H1 (cell line): ENCODE data around the gene PLP2. TPM values are rescaled to one million over a fixed set of nuclear protein-coding genes. Genes with fewer than 3 reads are reported as not detected.
A peak's percentile ranks its signal among the peaks of the same experiment; 100 is the strongest.

Source experiments
- CTCF ChIA-PET: fragments of 300-600 bp; sonication (Branson Sonifier 250); formaldehyde crosslinking; loops from one replicate; lab custom pipeline; 2021; ENCODE audit not compliant: partially characterized antibody; lab: Charles Lee
- POLR2A ChIA-PET: fragments of 300-600 bp; sonication (Branson Sonifier 250); formaldehyde crosslinking; loops from one replicate; lab custom pipeline; 2021; ENCODE audit warnings: inconsistent platforms; ENCODE audit not compliant: partially characterized antibody; lab: Charles Lee
- DNase-seq, 2 experiments: peaks; one replicate each; pipeline versions ENCODE4 v3.0.0 to v3.0.0-alpha.2; 2010 to 2022; ENCODE audit warnings: low spot score in 2 of 2, low read depth in 1 of 2, mixed read lengths in 1 of 2
- FAIRE-seq: peaks from 2 replicates; lab custom pipeline; 2011; peaks lifted over from hg19 to GRCh38; lab: Jason Lieb, UNC
- H2AFZ ChIP-seq: 2 replicates; pipeline ENCODE4 v1.8.1; 2012; ENCODE audit warnings: low read length, inconsistent platforms
- H2AK5ac ChIP-seq: 2 replicates; pipeline ENCODE4 v1.6.1; 2013; ENCODE audit warnings: low read depth, low read length
- H2BK120ac ChIP-seq: replicated peaks from 2 replicates; pipeline ENCODE3; 2013; ENCODE audit warnings: low read depth, low read length, inconsistent platforms
- H2BK12ac ChIP-seq: 2 replicates; pipeline ENCODE4 v1.6.1; 2013; ENCODE audit warnings: low read depth, low read length
- H2BK15ac ChIP-seq: 2 replicates; pipeline ENCODE4 v1.6.1; 2013; ENCODE audit warnings: low read length
- H2BK20ac ChIP-seq: 2 replicates; pipeline ENCODE4 v1.6.1; 2013; ENCODE audit warnings: low read length
- H2BK5ac ChIP-seq: 2 replicates; pipeline ENCODE4 v1.6.1; 2013; ENCODE audit warnings: low read depth, low read length
- H3K14ac ChIP-seq: 2 replicates; pipeline ENCODE4 v1.6.1; 2013; ENCODE audit warnings: inconsistent platforms; ENCODE audit not compliant: insufficient read length
- H3K18ac ChIP-seq: 2 replicates; pipeline ENCODE4 v1.6.1; 2013; ENCODE audit warnings: low read length; ENCODE audit errors: extremely low read depth
- H3K23ac ChIP-seq: 2 replicates; pipeline ENCODE4 v1.6.1; 2013; ENCODE audit warnings: inconsistent platforms; ENCODE audit not compliant: insufficient read length
- H3K23me2 ChIP-seq: 2 replicates; pipeline ENCODE4 v1.6.1; 2013; ENCODE audit warnings: low read depth, low read length
- H3K27ac ChIP-seq: 2 replicates; pipeline ENCODE4 v1.6.1; 2011; ENCODE audit warnings: low read depth, low read length, inconsistent platforms
- H3K27me3 ChIP-seq, 4 experiments: replicated peaks in 1 of 4; 1 replicate in 1 of 4; 2 replicates in 3 of 4; pipeline versions ENCODE4 v1.6.1 to v1.8.1; 2011 to 2013; ENCODE audit warnings: low read length in 3 of 4, mild to moderate bottlenecking in 3 of 4, inconsistent platforms in 2 of 4, mixed read lengths in 2 of 4, moderate library complexity in 1 of 4; ENCODE audit not compliant: control insufficient read depth in 3 of 4, insufficient read depth in 3 of 4; ENCODE audit errors: extremely low read depth in 1 of 4
- H3K36me3 ChIP-seq, 4 experiments: 2 replicates each; pipeline versions ENCODE4 v1.6.1 to v1.8.1; 2011 to 2013; ENCODE audit warnings: mild to moderate bottlenecking in 4 of 4, low read length in 3 of 4, moderate library complexity in 2 of 4, control low read depth in 1 of 4, inconsistent platforms in 1 of 4; ENCODE audit not compliant: insufficient read depth in 4 of 4, control insufficient read depth in 2 of 4
- H3K4ac ChIP-seq: replicated peaks from 2 replicates; pipeline ENCODE3; 2013; ENCODE audit warnings: low read length, low read depth, mixed read lengths, inconsistent platforms; ENCODE audit not compliant: insufficient read length
- H3K4me1 ChIP-seq, 4 experiments: replicated peaks in 1 of 4; 1 replicate in 1 of 4; 2 replicates in 3 of 4; pipeline versions ENCODE4 v1.6.1 to v1.8.1; 2011 to 2013; ENCODE audit warnings: low read length in 3 of 4, inconsistent platforms in 2 of 4, mixed read lengths in 1 of 4; ENCODE audit not compliant: insufficient read depth in 4 of 4, control insufficient read depth in 3 of 4
- H3K4me2 ChIP-seq, 2 experiments: 2 replicates each; pipeline versions ENCODE4 v1.6.1 to v1.8.1; 2011 to 2013; ENCODE audit warnings: low read depth in 2 of 2, low read length in 2 of 2, control low read depth in 1 of 2, inconsistent platforms in 1 of 2, mild to moderate bottlenecking in 1 of 2; ENCODE audit not compliant: insufficient read depth in 1 of 2
- H3K4me3 ChIP-seq, 4 experiments: fragments of 200-600, 300-600 bp in 1 of 4; sonication (generic), shearing (Covaris generic), sonication (Bioruptor Twin) in 1 of 4; 2 replicates each; pipeline versions ENCODE4 v1.5.1 to v1.8.1; 2011 to 2016; ENCODE audit warnings: low read length in 4 of 4, low read depth in 3 of 4, control low read depth in 2 of 4, inconsistent platforms in 2 of 4, mild to moderate bottlenecking in 2 of 4, mixed read lengths in 1 of 4, moderate library complexity in 1 of 4; ENCODE audit not compliant: insufficient read depth in 2 of 4; ENCODE audit errors: extremely low read depth in 1 of 4
- H3K56ac ChIP-seq: replicated peaks from 2 replicates; pipeline ENCODE3; 2013; ENCODE audit warnings: low read depth, mild to moderate bottlenecking, mixed read lengths, low read length, inconsistent platforms; ENCODE audit not compliant: insufficient read length
- H3K79me1 ChIP-seq: 2 replicates; pipeline ENCODE4 v1.6.1; 2013; ENCODE audit warnings: low read depth, low read length, control low read depth
- H3K79me2 ChIP-seq, 2 experiments: 2 replicates each; pipeline versions ENCODE4 v1.6.1 to v1.8.1; 2012 to 2013; ENCODE audit warnings: low read length in 2 of 2, mild to moderate bottlenecking in 2 of 2, inconsistent platforms in 1 of 2; ENCODE audit not compliant: insufficient read depth in 2 of 2, control insufficient read depth in 1 of 2
- H3K9ac ChIP-seq, 4 experiments: replicated peaks in 1 of 4; 1 replicate in 1 of 4; 2 replicates in 3 of 4; pipeline versions ENCODE4 v1.6.1 to v1.8.1; 2011 to 2013; ENCODE audit warnings: low read depth in 3 of 4, low read length in 3 of 4, control low read depth in 2 of 4, mild to moderate bottlenecking in 2 of 4, moderate library complexity in 2 of 4, inconsistent platforms in 1 of 4; ENCODE audit errors: extremely low read depth in 1 of 4
- H3K9me3 ChIP-seq, 2 experiments: 2 replicates each; pipeline versions ENCODE4 v1.6.1 to v1.8.1; 2012 to 2013; ENCODE audit warnings: mild to moderate bottlenecking in 2 of 2, moderate library complexity in 2 of 2, control low read depth in 1 of 2, inconsistent platforms in 1 of 2, low read depth in 1 of 2, low read length in 1 of 2, mixed read lengths in 1 of 2; ENCODE audit not compliant: insufficient read depth in 2 of 2
- H4K20me1 ChIP-seq, 2 experiments: replicated peaks in 1 of 2; 2 replicates each; pipeline versions ENCODE3 to v1.8.1; 2011 to 2013; ENCODE audit warnings: inconsistent platforms in 2 of 2, low read length in 2 of 2, mild to moderate bottlenecking in 1 of 2; ENCODE audit not compliant: insufficient read depth in 2 of 2, control insufficient read depth in 1 of 2
- H4K5ac ChIP-seq: 2 replicates; pipeline ENCODE4 v1.6.1; 2013; ENCODE audit warnings: low read length, low read depth, mixed read lengths, inconsistent platforms; ENCODE audit not compliant: insufficient read length
- H4K8ac ChIP-seq: 2 replicates; pipeline ENCODE4 v1.8.0; 2013; ENCODE audit warnings: mild to moderate bottlenecking, moderate library complexity, low read length, inconsistent platforms; ENCODE audit not compliant: insufficient read depth; ENCODE audit errors: extremely low read depth
- H4K91ac ChIP-seq: replicated peaks from 2 replicates; pipeline ENCODE3; 2013; ENCODE audit warnings: low read length, mixed read lengths, inconsistent platforms; ENCODE audit not compliant: insufficient read length
- ASH2L ChIP-seq: fragments of 200-600, 300-600 bp; sonication (generic); IDR thresholded peaks from one replicate; pipeline ENCODE4 v1.7.1; 2017; ENCODE audit warnings: low read length
- BRCA1 ChIP-seq: IDR thresholded peaks from 2 replicates; pipeline ENCODE4 v1.6.1; 2012; ENCODE audit warnings: low read depth, low read length, improper control_type of control experiment
- CTBP2 ChIP-seq: IDR thresholded peaks from 2 replicates; pipeline ENCODE4 v1.7.0; 2011; ENCODE audit warnings: borderline replicate concordance, mild to moderate bottlenecking, moderate library complexity, mixed read lengths, low read length; ENCODE audit not compliant: insufficient read depth, insufficient read length
- CTCF ChIP-seq, 3 experiments: IDR thresholded peaks; 1 replicate in 2 of 3; 2 replicates in 1 of 3; pipeline versions ENCODE4 v1.5.1 to v1.6.1; 2011; ENCODE audit warnings: low read length in 3 of 3, mild to moderate bottlenecking in 3 of 3, inconsistent platforms in 2 of 3, low read depth in 1 of 3, moderate library complexity in 1 of 3; ENCODE audit not compliant: insufficient read depth in 1 of 3; ENCODE audit errors: control extremely low read depth in 1 of 3
- FOSL1 ChIP-seq: IDR thresholded peaks from 2 replicates; pipeline ENCODE4 v1.6.1; 2011; ENCODE audit warnings: mild to moderate bottlenecking, low read depth, low read length, moderate library complexity; ENCODE audit not compliant: insufficient read depth
- HDAC2 ChIP-seq, 2 experiments: fragments of 300-600 bp in 1 of 2; sonication (generic) in 1 of 2; IDR thresholded peaks; 2 replicates each; pipeline ENCODE4 v1.6.1; 2011 to 2012; ENCODE audit warnings: low read depth in 2 of 2, low read length in 2 of 2, mild to moderate bottlenecking in 2 of 2, moderate library complexity in 2 of 2, borderline replicate concordance in 1 of 2, inconsistent platforms in 1 of 2
- RFX5 ChIP-seq: IDR thresholded peaks from 2 replicates; pipeline ENCODE4 v1.6.1; 2011; ENCODE audit warnings: low read depth, low read length, improper control_type of control experiment, borderline replicate concordance
- TAF1 ChIP-seq: IDR thresholded peaks from 2 replicates; pipeline ENCODE4 v1.6.1; 2011; ENCODE audit warnings: mild to moderate bottlenecking, low read depth, low read length
- WGBS, 2 experiments: shearing (Covaris generic) in 1 of 2; methylation state at CpG; one replicate each; pipeline versions ENCODE4 v1.1.6 to v1.1.7; 2013 to 2015; ENCODE audit warnings: low lambda C conversion rate in 2 of 2, mixed read lengths in 2 of 2, inconsistent platforms in 1 of 2, low coverage in 1 of 2, missing lambda C conversion rate in 1 of 2; ENCODE audit not compliant: insufficient replicate concordance in 2 of 2, insufficient coverage in 1 of 2, insufficient read length in 1 of 2; ENCODE audit errors: extremely low coverage in 1 of 2, missing lambda C conversion rate in 1 of 2; 5-methylcytosine and 5-hydroxymethylcytosine counted together
- polyA plus RNA-seq, 7 experiments: library from polyadenylated mRNA; depleted of rRNA in 3 of 7; stranded (reverse) in 5 of 7; unstranded in 2 of 7; fragments of >200 nt in 5 of 7; fragments of 200-250 nt in 2 of 7; gene quantifications; 1 replicate in 5 of 7; 2 replicates in 1 of 7; 4 replicates in 1 of 7; pipeline versions ENCODE4 v1.2.1 to v1.2.3, GENCODE V29; 2011 to 2013; ENCODE audit warnings: missing spikeins in 2 of 7, mixed read lengths in 2 of 7
- total RNA-seq: library from RNA; stranded (reverse); fragmentation: NEBNext Ultra II Directional; extraction: Animal tissue kit (Norgen Biotek cat#: 25700); gene quantifications from 2 replicates; pipeline ENCODE4 v1.2.1, GENCODE V29; 2021

Gene PLP2
- total and polyA plus RNA-seq, 2 of the 8 experiments (the other 6 are each of a cell fraction or from before 2014, with no cell fraction given) = 10.3 to 23.4 TPM

GRCh38 chrX:49209434-49210251, 37.9 kb downstream of the PLP2 start:
- POLR2A ChIA-PET = interaction anchor here (1.0 kb wide), 1 partner anchor 9 kb away, joined by 3 read pairs; no protein-coding TSS in a partner anchor
- TF ChIP-seq FOSL1 (no peak), CTBP2 (no peak), CTCF (IDR thresholded peaks at IDR 0.05; ENCODE audit: control extremely low read depth in 1 of 3, insufficient read depth in 1 of 3, low read depth in 1 of 3, low read length in 3 of 3) (peak in 1 of 3 experiments; percentile 5; a peak in 2 of 4 replicates), RFX5 (no peak), ASH2L (no peak), HDAC2 (IDR thresholded peaks at IDR 0.05; ENCODE audit: borderline replicate concordance in 1 of 2, low read depth in 2 of 2, low read length in 2 of 2) (no peak), BRCA1 (no peak), TAF1 (no peak)

More at GRCh38 chrX:49209434-49210251, 37.9 kb downstream of the PLP2 start:
- H3K27me3 ChIP-seq = no peaks in the 10 kb centered on the region
- no peak overlapping the region for H3K4ac ChIP-seq
- H3K4me3 ChIP-seq = peak overlapping the region in 1 of 4 experiments; percentile 21; a peak in 1 of 8 replicates
- H2AFZ ChIP-seq = no peak overlapping the region; the same call in none of the 2 replicates
- H3K56ac ChIP-seq = no peak overlapping the region
- no peaks in the 10 kb centered on the region for H3K36me3 ChIP-seq
- no peak overlapping the region for H3K27ac ChIP-seq
- no peak overlapping the region for H2BK15ac ChIP-seq
- H4K8ac ChIP-seq = peak overlapping the region; percentile 35; the same call in 1 of the 2 replicates
- H3K9ac ChIP-seq = no peak overlapping the region; a peak in 1 of 7 replicates
- H3K4me1 ChIP-seq = peaks cover 0 to 11% (median 2%) of the 10 kb centered on the region in 4 experiments; a peak in 2 of 7 replicates
- H3K23ac ChIP-seq = no peak overlapping the region
- WGBS, 2 experiments = 61% methylated on average over 16 of the region's 28 CpGs; no CpG with 5 or more reads in 1 of the 2 experiments
- H3K4me2 ChIP-seq = peak overlapping the region; percentile 28 to 44; a peak in 2 of 4 replicates
- no peaks in the 10 kb centered on the region for H3K23me2 ChIP-seq
- no peak overlapping the region for H2BK5ac ChIP-seq
- FAIRE-seq (no peak), DNase-seq (no peak)
- H2AK5ac ChIP-seq = no peak overlapping the region
- no peak overlapping the region for H3K14ac ChIP-seq
- H2BK120ac ChIP-seq = no peak overlapping the region
- H2BK20ac ChIP-seq = no peak overlapping the region
- no peaks in the 10 kb centered on the region for H3K79me1 ChIP-seq
- CTCF ChIA-PET = interaction anchor here (0.6 to 4.6 kb wide), 6 partner anchors 12 to 638 kb away, joined by 3 to 22 read pairs (median 3); no protein-coding TSS in a partner anchor
- H3K79me2 ChIP-seq = no peaks in the 10 kb centered on the region
- no peak overlapping the region for H3K18ac ChIP-seq
- no peaks in the 10 kb centered on the region for H4K20me1 ChIP-seq
- H4K91ac ChIP-seq = no peak overlapping the region
- H3K9me3 ChIP-seq = no peaks in the 10 kb centered on the region
- no peak overlapping the region for H4K5ac ChIP-seq
- H2BK12ac ChIP-seq = no peak overlapping the region
